Jurkat, Clone E6-1 (cell line): ENCODE data around the gene RNF113B.
A peak's percentile ranks its signal among the peaks of the same experiment; 100 is the strongest.

ENCODE experiments used
- DNase-seq: peaks from one replicate; pipeline ENCODE4 v3.0.0-alpha.2; 2011; ENCODE audit warnings: low read depth, low spot score
- H3K4me3 ChIP-seq: 2 replicates; pipeline ENCODE4 v1.5.1; 2011; ENCODE audit warnings: mild to moderate bottlenecking, low read length, control low read depth, moderate library complexity

RNF113B gene

DNA sequence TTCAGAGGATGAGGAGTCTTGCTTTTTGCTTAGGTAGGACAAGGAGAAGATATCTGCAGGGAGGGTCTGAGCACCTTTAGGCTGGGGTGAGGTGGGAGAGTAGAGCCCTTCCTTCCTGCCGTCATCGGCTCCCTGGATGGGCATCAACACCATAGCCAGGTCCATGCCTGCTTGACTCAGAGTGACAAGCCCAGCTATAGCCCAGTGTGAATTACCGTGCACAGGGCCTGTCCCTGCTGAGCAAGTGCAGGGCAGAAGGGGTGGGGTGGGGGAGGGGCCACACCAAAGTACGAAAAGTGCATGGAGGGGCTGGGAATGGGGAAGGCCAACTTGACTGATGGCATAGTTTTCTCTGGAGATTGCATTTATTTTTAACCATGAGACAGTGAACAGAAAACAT is 30.3 kb upstream of the RNF113B start:
- no peak overlapping the region for H3K4me3 ChIP-seq
- no peak for DNase-seq

DNA sequence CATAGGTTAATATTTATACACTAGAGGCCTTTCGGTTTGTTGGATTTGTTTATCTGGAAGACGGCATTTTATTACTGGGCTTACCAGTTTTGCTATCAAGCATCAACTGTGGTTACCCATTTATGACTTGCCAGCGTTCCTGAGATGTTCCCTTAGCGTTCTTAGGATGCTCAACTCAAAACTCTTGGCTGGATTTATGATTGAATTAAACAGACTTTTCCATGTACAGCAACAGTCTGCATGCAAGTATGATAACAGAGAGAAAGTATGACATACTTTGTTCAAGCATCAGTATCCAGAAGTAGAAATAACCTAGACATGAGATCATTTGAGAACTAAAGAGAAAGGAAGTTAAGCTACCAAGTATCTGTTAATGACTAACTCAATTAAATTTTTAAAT is 29.9 kb upstream of the RNF113B start:
- no peak for DNase-seq
- H3K4me3 ChIP-seq = no peak overlapping the region

DNA sequence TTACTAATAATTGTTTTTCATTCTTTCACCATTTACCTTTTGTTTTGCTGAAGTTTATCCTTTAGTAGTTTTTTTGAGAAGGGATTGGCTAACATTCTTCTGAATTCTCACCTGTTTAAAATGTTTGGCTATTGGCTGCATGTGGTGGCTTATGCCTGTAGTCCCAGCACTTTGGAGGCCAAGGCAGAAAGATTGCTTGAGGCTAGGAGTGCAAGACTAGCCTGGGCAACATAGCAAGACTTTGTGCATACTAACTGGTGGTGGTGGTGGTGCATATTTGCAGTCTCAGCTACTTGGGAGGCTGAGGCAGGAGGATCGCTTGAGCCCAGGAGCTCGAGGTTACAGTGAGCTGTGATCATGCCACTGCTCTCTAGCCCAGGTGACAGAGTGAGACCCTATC is 27.5 kb upstream of the RNF113B start:
- DNase-seq = no peak

DNA sequence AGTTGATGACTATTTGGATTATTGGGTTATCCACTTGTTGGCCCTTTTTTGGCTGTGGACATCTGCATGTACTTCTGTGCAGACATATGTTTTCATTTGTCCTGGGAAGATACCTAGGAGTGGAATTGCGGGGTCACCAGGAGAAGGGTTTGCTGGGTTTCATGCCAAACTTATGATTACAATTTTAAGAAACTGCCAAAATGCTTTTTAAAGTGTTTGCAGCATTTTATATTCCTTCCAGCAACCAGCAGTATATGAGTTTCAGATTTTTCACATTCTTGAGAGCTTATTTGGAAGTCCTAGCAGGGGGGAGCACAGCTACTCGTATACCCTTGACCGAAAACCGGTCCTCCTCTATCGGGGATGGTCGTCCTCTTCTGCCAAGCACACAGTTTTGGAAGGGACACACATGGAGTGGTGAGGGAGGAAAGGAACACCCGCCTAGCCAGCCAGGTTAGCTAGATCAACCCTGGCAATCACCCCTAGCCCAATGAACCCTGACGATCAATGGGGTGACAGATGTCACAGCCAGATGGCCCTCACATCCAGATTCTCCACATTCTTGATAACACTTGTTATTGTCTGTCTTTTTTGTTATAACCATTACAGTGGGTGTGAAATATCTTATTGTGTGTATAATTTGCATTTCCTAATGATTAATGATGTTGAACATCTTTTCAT is 26.7 kb upstream of the RNF113B start:
- no peak for DNase-seq
- no peak overlapping the region for H3K4me3 ChIP-seq

More for the DNA sequence above, 27.5 kb upstream of the RNF113B start:
- H3K4me3 ChIP-seq = no peak overlapping the region

DNA sequence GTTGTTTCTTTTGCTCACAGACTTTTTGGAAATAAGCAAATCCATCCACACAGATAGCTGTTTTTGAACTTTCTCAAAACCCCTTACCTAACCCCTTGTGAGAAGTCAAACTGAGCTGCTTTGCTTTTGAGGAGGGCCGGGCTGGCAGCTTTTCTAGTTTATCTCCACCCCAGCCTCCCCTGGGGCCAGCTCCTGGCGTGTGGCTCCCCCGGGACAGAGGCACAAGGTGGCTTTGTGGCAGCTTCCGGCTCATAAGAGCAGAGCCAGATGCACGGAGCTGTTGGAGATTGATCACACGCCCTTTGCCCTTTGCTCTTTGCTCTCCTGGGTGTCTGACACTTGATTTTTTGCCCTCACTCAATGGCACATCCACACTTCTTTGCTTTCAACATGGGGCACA is 24.9 kb upstream of the RNF113B start:
- no peak overlapping the region for H3K4me3 ChIP-seq

DNA sequence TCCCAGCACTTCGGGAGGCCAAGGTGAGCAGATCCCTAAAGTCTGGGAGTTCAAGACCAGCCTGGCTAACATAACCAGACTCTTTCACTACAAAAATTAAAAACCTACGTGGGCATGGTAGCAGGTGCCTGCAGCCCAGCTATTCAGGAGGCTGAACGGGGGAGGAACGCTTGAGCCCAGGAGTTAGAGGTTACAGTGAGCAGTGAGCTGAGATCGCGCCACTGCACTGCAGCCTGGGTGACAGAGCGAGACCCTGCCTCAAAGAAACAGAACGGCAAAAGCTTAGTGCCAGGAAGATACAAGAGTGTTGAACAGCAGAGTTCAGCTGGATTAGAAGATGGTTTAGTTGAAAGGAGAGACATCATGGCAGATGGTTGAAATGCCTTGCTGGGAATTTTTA is 24.1 kb upstream of the RNF113B start:
- DNase-seq = no peak
- no peak overlapping the region for H3K4me3 ChIP-seq

More for the DNA sequence above, 24.9 kb upstream of the RNF113B start:
- peak; percentile 18 for DNase-seq

DNA sequence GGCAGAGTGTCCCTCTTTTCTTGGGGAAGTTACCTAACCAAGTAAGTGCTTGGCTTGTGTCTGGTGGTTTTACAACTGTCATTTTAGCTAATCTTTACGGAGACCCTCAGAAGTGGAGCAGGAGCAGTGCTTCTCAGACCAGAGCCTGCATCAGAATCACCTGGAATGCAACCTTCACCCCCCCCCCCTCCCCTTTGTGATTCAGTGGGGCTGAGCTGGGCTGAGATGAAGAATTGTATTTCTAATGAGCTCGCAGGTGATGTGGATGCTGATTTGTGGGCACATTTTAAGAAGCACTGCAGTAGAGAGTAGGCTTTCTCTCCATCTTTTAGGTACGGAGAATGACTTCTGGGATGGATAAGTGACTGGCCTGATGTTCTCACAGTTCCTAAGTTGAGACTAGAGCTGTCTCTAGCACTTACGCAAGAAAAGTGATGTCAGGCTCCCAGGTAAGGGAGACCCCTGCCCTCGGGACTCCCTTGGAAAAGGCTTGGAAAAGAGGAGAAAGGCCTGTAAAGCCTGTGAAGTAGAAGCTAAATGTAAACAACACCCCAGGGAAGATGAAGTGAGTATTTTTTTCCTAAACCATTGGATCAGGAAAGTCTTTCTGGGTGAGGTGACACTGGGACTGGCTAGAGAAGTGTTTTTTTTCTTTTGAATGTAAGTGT is 23.3 kb upstream of the RNF113B start:
- no peak overlapping the region for H3K4me3 ChIP-seq
- DNase-seq = no peak

DNA sequence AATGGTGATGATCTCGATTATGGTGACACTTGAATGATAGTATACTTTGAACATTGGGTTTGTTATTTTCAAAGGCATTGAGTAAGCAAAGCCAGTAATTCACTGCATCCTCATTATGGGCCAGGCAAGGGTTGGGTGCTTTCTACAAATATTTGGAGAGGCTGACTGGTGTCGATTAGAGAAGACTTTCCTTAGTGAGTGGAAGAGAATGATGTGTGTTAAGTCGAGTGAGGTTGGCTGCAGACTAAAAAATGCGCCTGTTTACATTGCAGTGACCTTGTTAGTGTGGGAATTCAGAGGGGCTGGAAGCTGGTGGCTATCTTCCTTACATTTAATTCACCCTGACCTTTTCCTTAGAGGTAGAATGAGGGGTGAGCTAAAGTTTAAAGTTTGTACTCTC is 22.4 kb upstream of the RNF113B start:
- no peak for DNase-seq
- H3K4me3 ChIP-seq = no peak overlapping the region

DNA sequence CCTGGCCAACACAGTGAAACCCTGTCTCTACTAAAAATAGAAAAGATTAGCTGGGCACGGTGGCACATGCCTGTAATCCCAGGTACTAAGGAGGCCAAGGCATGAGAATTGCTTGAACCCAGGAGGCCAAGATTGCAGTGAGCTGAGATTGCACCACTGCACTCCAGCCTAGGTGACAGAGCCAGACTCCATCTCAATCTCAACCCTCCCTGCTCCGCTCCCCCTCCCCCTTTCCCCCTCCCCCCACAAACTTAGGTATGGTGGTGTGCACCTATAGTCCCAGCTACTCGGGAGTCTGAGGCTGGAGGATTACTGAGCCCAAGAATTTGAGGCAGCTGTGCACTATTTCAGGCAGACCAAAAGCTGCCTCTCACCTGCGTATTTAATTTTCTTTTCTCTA is 21.6 kb upstream of the RNF113B start:
- no peak overlapping the region for H3K4me3 ChIP-seq
- no peak for DNase-seq

DNA sequence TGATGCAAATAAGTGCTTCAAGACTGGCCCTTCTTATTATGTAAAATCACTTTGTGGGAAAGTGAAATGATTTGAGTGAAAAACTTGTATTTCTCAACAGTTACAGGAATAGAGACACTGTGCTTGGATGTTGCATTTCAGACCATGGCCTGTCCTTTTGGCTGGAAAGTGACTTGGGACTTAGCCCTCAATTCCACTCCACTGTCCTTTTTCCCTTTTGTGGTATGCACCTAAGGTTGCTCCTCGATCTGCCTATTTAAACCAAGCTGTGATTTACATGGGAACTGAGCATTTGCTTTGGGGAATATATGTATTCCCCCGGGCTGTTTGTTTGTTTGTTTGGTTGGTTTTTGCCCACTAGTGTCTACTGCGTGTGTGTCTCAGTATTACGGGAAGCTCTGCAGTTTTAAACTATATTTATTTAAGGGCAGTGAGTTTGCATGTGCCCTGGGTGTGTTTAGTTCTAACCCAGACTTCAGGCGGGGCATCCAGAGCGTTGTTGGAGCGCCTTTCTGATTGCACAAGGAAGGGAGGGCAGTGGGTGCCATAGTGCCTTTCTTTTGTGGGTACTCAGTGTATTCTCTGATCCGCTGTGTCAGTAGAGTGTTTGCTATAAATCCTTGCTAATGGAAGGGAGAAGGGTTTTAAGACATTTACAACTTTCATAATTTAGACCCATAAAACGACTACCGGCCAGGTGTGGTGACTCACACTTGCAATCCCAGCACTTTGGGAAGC is 18.2 kb upstream of the RNF113B start:
- DNase-seq = no peak

DNA sequence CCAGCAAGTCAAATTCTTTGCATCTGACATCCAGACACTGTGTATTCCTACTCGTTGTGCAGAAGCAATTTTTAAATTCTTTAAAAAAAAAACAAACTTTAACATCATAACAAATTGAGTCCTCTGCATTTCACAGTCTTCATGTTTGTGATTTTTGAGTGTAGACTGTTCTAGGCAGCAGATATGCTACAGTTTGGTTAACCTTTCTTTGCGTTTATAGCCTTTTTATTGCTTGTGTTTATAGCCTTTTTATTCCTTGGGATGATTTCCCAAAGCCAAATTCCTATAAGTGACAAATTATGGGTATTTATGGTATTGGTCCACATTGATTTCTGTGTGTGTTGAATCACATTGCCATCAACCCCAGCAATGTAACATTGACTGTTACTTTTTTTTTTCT is 14.9 kb upstream of the RNF113B start:
- no peak for DNase-seq
- no peak overlapping the region for H3K4me3 ChIP-seq

More for the DNA sequence above, 18.2 kb upstream of the RNF113B start:
- no peak overlapping the region for H3K4me3 ChIP-seq

DNA sequence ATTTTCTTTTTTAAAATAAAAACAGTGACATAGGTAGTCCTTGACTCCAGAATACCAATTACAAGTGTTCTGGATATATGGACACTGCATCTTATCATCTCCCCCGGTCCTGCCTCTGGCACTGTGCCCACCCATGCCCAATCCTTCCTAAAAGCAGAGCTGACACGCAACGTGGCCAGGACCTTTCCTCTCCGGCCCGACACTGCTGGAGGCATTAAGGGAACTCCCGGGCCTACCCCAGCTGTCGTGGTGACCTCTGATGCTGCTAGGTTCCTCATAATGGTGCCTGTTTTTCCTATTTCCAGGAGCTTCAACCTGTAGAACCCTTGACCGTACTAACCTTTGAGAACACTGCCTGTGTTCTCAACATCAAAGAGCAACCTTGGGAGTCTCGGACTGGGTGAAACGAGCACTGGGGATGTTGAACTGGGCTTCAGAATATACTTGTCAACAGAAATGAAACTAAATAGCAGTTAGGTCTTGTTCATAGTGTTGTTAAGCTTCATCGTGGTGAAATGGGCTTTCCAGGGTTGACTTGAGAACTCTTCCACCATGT is 13.9 kb upstream of the RNF113B start:
- no peak for DNase-seq
- no peak overlapping the region for H3K4me3 ChIP-seq

DNA sequence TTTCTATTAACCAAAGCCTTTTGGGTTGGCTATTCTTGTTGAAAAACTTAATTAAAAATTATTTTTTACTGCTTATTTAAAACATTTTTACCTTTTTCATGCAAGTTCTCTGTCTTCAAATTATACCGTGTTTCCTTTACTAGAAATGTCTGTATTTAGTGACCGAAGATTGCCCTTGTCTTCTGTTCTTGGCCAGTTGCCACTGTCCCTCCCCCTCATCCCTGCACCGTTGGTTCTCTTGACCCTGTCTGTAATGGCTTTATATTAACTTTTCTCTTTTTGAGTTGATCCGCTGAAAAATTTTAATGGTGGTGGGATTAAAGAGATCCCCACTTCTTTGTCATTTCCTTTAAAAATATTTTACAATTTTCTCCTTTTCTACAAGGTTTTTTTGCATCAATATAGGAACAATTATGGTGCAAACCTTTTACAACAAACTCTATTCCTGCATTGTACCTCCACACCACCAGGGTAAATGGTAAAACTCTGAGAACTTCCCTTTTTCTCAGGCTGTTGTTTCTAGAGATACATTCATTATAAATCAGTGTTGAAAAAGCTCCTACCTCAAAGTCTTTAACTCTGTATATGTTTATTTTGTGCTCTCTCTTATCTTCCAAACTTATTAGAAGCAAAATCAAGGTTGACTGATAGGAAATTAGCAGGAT is 12.9 kb upstream of the RNF113B start:
- DNase-seq = no peak
- H3K4me3 ChIP-seq = no peak overlapping the region

DNA sequence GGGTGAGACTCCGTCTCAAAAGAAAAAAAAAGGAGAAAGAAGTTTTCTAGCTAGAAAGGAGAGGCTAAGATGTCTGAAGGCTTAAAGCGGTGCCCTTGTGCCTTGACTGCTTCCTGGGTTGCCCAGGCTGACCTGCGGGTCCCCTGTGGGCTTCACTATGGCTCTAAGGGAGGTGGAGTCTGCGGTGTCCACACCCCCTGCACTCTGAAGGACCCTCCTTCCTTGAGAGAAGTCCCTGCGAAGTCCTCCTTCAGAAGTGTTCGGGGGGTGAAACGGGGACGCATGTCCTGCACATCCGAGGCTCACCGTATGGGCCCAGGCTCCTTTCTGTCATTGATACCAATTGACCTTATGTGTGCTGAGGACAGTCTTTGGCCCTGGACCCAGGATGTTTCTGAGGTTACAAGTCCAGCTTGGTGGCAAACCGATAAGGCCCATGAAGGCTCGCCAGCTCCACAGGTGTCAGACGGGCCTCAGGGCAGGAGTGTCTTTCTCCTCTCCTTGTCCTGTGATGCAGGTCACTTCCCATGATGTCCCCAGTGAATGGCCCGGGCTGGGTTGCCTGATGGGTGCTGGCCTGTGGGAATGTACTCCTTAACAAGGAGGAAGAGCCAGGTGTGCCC is 11.6 kb upstream of the RNF113B start:
- no peak for DNase-seq
- H3K4me3 ChIP-seq = no peak overlapping the region

DNA sequence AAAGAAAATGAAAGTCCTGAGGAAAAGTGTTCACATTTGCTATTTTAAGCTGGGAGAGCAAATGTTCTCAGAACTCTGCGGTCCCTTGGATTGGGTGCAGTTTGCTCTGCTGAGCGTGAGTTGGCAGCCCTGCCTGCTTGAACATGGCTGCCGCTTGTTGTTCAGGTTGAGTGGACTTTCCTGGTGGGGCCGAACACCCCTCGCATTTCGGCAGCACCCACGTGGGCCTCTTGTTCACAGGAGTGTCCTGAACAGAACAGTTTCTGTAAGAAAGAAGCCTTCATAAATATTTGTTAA is 10.8 kb upstream of the RNF113B start:
- no peak overlapping the region for H3K4me3 ChIP-seq
- no peak for DNase-seq

DNA sequence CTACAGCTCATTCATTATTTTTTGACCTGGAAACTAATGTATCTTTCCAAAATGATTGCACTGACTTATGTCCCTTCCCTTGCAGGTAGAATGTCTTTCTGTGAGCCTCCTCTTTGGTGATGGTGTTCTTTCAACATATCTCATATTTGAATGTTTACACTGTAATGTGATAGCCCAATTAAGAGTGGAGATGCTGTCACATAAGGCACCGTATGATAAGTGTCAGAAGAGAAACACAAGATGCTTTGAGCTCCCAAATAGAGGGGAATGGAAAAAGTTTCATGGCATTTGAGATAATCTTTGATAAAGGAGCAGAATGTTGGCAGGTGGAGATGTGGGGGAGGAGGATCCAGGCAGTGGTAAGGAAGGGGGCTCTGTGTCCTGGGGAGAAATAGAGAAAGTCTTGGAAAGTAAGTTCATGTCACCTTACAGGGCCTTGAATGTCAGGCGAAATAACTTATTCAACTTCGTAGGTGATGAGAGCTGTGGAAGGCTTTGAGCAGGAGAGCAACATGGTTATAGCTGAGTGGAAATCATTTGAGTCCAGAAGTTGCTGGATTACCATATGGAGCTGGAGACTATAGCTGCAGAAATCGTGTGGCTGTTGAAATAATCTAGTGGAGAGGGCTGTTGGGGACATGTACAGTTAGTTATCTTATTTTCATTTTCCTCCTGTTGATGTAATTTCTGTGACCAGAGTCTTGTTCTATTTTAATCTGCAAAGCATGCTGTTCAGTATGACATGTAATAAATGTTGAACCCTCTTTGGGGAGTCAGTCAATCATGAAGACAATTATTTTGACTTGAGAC is 10.3 kb upstream of the RNF113B start:
- no peak for DNase-seq
- H3K4me3 ChIP-seq = no peak overlapping the region

DNA sequence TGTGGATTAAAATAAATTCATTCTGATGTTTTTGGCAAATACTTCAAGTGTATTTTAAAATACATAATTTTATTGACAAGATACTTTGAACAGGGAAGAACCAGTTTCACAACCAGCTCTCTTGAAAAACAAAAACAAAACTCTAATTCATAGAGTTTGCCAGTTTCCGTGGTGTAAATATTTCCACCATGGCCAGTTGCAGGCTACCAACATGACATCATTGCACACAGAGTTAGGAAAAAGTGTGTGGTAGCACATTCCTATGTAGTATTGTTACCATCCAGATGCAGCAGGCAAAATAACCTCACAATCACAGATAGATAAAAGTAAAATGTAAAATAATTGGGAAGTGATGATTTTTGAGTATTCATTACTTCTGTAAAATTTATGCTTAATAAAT is 7.7 kb upstream of the RNF113B start:
- no peak overlapping the region for H3K4me3 ChIP-seq
- DNase-seq = no peak

DNA sequence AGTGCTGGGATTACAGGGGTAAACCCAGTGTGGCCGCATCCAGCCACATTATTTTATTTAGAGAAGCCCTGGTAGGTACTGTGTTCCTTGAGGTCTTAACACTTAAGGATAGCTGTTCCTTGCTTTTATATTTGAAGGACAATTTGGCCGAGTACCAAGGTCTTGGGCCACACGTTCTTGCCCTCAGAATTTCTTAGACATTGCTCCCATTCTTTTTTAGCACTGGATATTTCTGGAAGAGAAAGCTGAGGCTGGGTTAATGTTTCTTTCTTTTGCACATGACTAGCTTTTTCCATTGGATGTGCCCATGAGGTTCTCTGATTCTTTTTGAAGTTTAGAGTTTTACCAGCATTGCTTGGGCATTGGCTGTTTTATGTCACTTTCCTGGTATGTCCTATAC is 5.5 kb upstream of the RNF113B start:
- no peak overlapping the region for H3K4me3 ChIP-seq
- no peak for DNase-seq

DNA sequence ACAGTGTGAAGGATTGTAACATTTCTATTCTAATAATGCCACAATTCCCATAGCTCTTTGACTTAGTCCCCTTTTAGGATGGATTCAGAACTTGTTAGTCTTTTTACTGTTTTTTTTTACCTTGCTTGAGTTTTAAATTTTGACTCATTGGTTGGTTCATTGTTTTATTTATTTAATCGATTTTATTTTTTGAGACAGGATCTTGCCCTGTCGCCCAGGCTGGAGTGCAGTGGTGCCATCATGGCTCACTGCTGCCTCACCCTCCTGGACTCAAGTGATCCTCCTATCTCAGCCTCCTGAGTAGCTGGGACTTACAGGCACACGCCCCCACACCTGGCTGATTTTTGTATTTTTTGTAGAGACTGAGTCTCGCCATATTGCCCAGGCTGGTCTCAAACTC is 5.1 kb upstream of the RNF113B start:
- DNase-seq = no peak
- H3K4me3 ChIP-seq = no peak overlapping the region
